SU-DHL-6 (cell line): Measurements from ENCODE around the gene LARP6.

Source experiments
- EZH2phosphoT487 ChIP-seq: fragments of 200-600 bp; sonication (generic), shearing (Covaris generic); conservative IDR thresholded peaks from 2 replicates; pipeline ENCODE4 v1.6.1; 2018; ENCODE audit warnings: mild to moderate bottlenecking, antibody characterized with exemption, low read length, moderate library complexity, mixed read lengths
- TF ChIP-seq, protein P1 (sequence below): fragments of 200-600 bp; sonication (generic); IDR thresholded peaks from one replicate; pipeline ENCODE4 v1.5.1; 2017; ENCODE audit warnings: antibody characterized with exemption, mild to moderate bottlenecking, low read length, moderate library complexity; ENCODE audit not compliant: insufficient read depth, poor library complexity, severe bottlenecking

DNA sequence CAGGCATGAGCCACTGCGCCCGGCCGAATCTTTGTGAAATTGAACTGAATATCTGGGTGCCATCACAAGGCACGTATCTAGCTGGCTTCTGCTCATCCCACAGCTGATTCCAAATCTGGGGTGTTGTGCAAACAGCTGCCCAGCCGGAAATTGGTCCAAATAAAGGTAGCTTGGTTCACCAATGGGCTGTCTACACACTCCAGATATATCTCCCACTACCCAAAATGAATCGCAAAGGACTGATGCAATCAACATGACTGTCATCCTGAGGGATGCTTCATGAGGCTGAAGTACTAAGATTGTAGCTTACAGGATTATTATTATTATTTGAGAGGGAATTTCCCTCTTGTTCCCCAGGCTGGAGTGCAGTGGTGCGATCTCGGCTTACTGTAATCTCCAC, 28.1 kb downstream of the LARP6 start:
- TF ChIP-seq, protein P1, sequence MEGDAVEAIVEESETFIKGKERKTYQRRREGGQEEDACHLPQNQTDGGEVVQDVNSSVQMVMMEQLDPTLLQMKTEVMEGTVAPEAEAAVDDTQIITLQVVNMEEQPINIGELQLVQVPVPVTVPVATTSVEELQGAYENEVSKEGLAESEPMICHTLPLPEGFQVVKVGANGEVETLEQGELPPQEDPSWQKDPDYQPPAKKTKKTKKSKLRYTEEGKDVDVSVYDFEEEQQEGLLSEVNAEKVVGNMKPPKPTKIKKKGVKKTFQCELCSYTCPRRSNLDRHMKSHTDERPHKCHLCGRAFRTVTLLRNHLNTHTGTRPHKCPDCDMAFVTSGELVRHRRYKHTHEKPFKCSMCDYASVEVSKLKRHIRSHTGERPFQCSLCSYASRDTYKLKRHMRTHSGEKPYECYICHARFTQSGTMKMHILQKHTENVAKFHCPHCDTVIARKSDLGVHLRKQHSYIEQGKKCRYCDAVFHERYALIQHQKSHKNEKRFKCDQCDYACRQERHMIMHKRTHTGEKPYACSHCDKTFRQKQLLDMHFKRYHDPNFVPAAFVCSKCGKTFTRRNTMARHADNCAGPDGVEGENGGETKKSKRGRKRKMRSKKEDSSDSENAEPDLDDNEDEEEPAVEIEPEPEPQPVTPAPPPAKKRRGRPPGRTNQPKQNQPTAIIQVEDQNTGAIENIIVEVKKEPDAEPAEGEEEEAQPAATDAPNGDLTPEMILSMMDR: no peak
- TF ChIP-seq EZH2phosphoT487: no peak
